ENCODE results near the gene UNC5A. TPM values are rescaled to one million over a fixed set of nuclear protein-coding genes. Genes with fewer than 3 reads are reported as not detected.
A peak's percentile ranks its signal among the peaks of the same experiment; 100 is the strongest.

Gene UNC5A
- polyA plus RNA-seq, 1 of the 3 experiments (the other 2 are of a cell fraction) = 0.46 TPM

- POLR2A ChIA-PET = no interaction called here
- WGBS (ENCODE audit: low lambda C conversion rate) = 43% methylated on average over 3 of the region's 3 CpGs
Measured at GRCh38 chr5:176892663-176893062, 82.3 kb downstream of the UNC5A start.

DNA sequence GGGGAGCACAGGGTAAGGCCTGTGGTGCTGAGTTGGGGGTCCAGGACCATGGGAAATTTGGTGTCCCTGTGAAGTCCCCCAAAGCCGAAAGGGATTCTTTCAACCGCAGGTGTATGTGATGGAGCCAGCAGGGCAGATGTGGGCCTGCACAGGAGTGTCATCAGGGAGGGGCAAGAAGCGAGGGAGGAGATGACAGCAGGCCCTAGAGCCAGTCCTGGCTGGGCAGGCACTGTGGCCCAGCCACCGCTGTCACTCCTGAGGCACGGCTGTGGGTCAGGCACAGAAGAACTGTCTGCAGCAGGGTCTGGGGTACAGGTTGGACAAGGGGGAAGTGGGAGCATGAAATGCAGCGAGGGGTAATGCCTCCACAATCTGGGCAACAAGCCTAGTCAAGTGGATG, 83.9 kb downstream of the UNC5A start:
- H3K9ac ChIP-seq = no peak overlapping the region
- WGBS (ENCODE audit: low lambda C conversion rate) = 73% methylated on average over 5 of the region's 6 CpGs
- no peaks in the 10 kb centered on the region for H3K9me3 ChIP-seq
- H3K79me2 ChIP-seq (ENCODE audit: insufficient read depth) = no peaks in the 10 kb centered on the region
- H3K4me3 ChIP-seq (ENCODE audit: low read depth in 2 of 2, low read length in 1 of 2) = no peak overlapping the region
- no peaks in the 10 kb centered on the region for H3F3A ChIP-seq (replicated peaks; ENCODE audit: insufficient read depth)
- POLR2A ChIA-PET = no interaction called here
- TF ChIP-seq, protein P1, sequence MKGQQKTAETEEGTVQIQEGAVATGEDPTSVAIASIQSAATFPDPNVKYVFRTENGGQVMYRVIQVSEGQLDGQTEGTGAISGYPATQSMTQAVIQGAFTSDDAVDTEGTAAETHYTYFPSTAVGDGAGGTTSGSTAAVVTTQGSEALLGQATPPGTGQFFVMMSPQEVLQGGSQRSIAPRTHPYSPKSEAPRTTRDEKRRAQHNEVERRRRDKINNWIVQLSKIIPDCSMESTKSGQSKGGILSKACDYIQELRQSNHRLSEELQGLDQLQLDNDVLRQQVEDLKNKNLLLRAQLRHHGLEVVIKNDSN (IDR thresholded peaks at IDR 0.05; ENCODE audit: borderline replicate concordance, low read depth) = no peak
- TF ChIP-seq RXRA (IDR thresholded peaks at IDR 0.05; ENCODE audit: borderline replicate concordance, low read depth) = no peak
- no peak for TF ChIP-seq RCOR1 (IDR thresholded peaks at IDR 0.05; ENCODE audit: low read length)
- TF ChIP-seq EZH2phosphoT487 (IDR thresholded peaks at IDR 0.05; ENCODE audit: borderline replicate concordance, low read depth) = no peak
- no peak for TF ChIP-seq FOSL2 (IDR thresholded peaks at IDR 0.05; ENCODE audit: borderline replicate concordance, low read depth)
- TF ChIP-seq POLR2AphosphoS5 (IDR thresholded peaks at IDR 0.05; ENCODE audit: low read depth, low read length) = no peak
- TF ChIP-seq FOXJ3 (CRISPR knock-in tag; IDR thresholded peaks at IDR 0.05) = no peak
- no peak for TF ChIP-seq MEF2A (IDR thresholded peaks at IDR 0.05; ENCODE audit: borderline replicate concordance, low read depth)
- no peak for TF ChIP-seq RFX5 (IDR thresholded peaks at IDR 0.05; ENCODE audit: low read length)
- no peaks in the 10 kb centered on the region for H3K36me3 ChIP-seq (replicated peaks in 1 of 2; ENCODE audit: control insufficient read depth in 1 of 2, insufficient read depth in 2 of 2, low read length in 1 of 2)
- H4K20me1 ChIP-seq (ENCODE audit: insufficient read depth) = no peaks in the 10 kb centered on the region
- H3K27ac ChIP-seq (ENCODE audit: low read depth in 2 of 2, low read length in 1 of 2) = no peak overlapping the region
- no peak for DNase-seq
- no peak overlapping the region for H2AFZ ChIP-seq (ENCODE audit: low read depth)
- no peaks in the 10 kb centered on the region for H3K9me2 ChIP-seq
- no peak overlapping the region for H3K4me2 ChIP-seq
- H3K4me1 ChIP-seq (ENCODE audit: control insufficient read depth in 1 of 2, insufficient read depth in 2 of 2, low read depth in 1 of 2, low read length in 1 of 2) = peaks cover 0 to 7% of the 10 kb centered on the region in 2 experiments; a peak in 1 of 4 replicates
- CTCF ChIA-PET = no interaction called here
- H3K27me3 ChIP-seq (ENCODE audit: insufficient read depth) = peaks cover 6% of the 10 kb centered on the region; the same call in 1 of the 2 replicates

More at GRCh38 chr5:176892663-176893062, 82.3 kb downstream of the UNC5A start:
- Histone ChIP-seq H3K27me3 (ENCODE audit: insufficient read depth) (peaks cover 6% of the 10 kb centered on the region; the same call in 1 of the 2 replicates), H3K9ac (no peak overlapping the region), H4K20me1 (ENCODE audit: insufficient read depth) (no peaks in the 10 kb centered on the region), H3K36me3 (replicated peaks in 1 of 2; ENCODE audit: control insufficient read depth in 1 of 2, insufficient read depth in 2 of 2, low read length in 1 of 2) (no peaks in the 10 kb centered on the region), H2AFZ (ENCODE audit: low read depth) (no peak overlapping the region), H3K9me3 (no peaks in the 10 kb centered on the region), H3K27ac (ENCODE audit: low read depth in 2 of 2, low read length in 1 of 2) (no peak overlapping the region), H3K4me2 (no peak overlapping the region), H3K4me3 (ENCODE audit: low read depth in 2 of 2, low read length in 1 of 2) (no peak overlapping the region), H3K9me2 (no peaks in the 10 kb centered on the region), H3K79me2 (ENCODE audit: insufficient read depth) (no peaks in the 10 kb centered on the region), H3K4me1 (ENCODE audit: control insufficient read depth in 1 of 2, insufficient read depth in 2 of 2, low read depth in 1 of 2, low read length in 1 of 2) (peaks cover 0 to 7% of the 10 kb centered on the region in 2 experiments; a peak in 1 of 4 replicates), H3F3A (replicated peaks; ENCODE audit: insufficient read depth) (no peaks in the 10 kb centered on the region)
- peak; percentile 45 for DNase-seq
- no peak for TF ChIP-seq ELF1 (IDR thresholded peaks at IDR 0.05)
- TF ChIP-seq RAD21 (IDR thresholded peaks at IDR 0.05; ENCODE audit: low read length) = peak; percentile 1; the same call in 1 of the 2 replicates
- no peak for TF ChIP-seq TEAD4 (IDR thresholded peaks at IDR 0.05; ENCODE audit: borderline replicate concordance, insufficient read depth)
- CTCF ChIA-PET = interaction anchor here (0.9 to 1.1 kb wide), 3 partner anchors 9 to 81 kb away, joined by 3 to 4 read pairs (median 4); no protein-coding TSS in a partner anchor

- Histone ChIP-seq H3K4me2 (no peak overlapping the region), H3K27ac (ENCODE audit: low read depth in 2 of 2, low read length in 1 of 2) (no peak overlapping the region), H4K20me1 (ENCODE audit: insufficient read depth) (no peaks in the 10 kb centered on the region), H3K36me3 (replicated peaks in 1 of 2; ENCODE audit: control insufficient read depth in 1 of 2, insufficient read depth in 2 of 2, low read length in 1 of 2) (peaks cover 0 to 2% of the 10 kb centered on the region in 2 experiments), H3F3A (replicated peaks; ENCODE audit: insufficient read depth) (no peaks in the 10 kb centered on the region), H3K4me3 (ENCODE audit: low read depth in 2 of 2, low read length in 1 of 2) (no peak overlapping the region), H3K9me3 (no peaks in the 10 kb centered on the region), H3K9ac (no peak overlapping the region), H3K79me2 (ENCODE audit: insufficient read depth) (no peaks in the 10 kb centered on the region), H3K27me3 (ENCODE audit: insufficient read depth) (peaks cover 6% of the 10 kb centered on the region; the same call in 1 of the 2 replicates), H3K9me2 (no peaks in the 10 kb centered on the region), H3K4me1 (ENCODE audit: control insufficient read depth in 1 of 2, insufficient read depth in 2 of 2, low read depth in 1 of 2, low read length in 1 of 2) (peaks cover 0 to 15% of the 10 kb centered on the region in 2 experiments; a peak in 1 of 4 replicates), H2AFZ (ENCODE audit: low read depth) (no peak overlapping the region)
- CTCF ChIA-PET = interaction anchor here (1.0 to 1.3 kb wide), 2 partner anchors 14 to 235 kb away, joined by 3 to 4 read pairs; no protein-coding TSS in a partner anchor
- DNase-seq = no peak
- POLR2A ChIA-PET = no interaction called here
- WGBS (ENCODE audit: low lambda C conversion rate) = 77% methylated on average over 2 of the region's 4 CpGs
- TF ChIP-seq FOXJ3 (CRISPR knock-in tag; IDR thresholded peaks at IDR 0.05) = no peak
- TF ChIP-seq FOSL2 (IDR thresholded peaks at IDR 0.05; ENCODE audit: borderline replicate concordance, low read depth) = no peak
- no peak for TF ChIP-seq MEF2A (IDR thresholded peaks at IDR 0.05; ENCODE audit: borderline replicate concordance, low read depth)
- no peak for TF ChIP-seq RCOR1 (IDR thresholded peaks at IDR 0.05; ENCODE audit: low read length)
- TF ChIP-seq CTCF (IDR thresholded peaks at IDR 0.05) = no peak
- TF ChIP-seq TEAD4 (IDR thresholded peaks at IDR 0.05; ENCODE audit: borderline replicate concordance, insufficient read depth) = no peak
- TF ChIP-seq TAF1 (IDR thresholded peaks at IDR 0.05; ENCODE audit: borderline replicate concordance, low read depth, low read length) = no peak
- TF ChIP-seq SIN3A (IDR thresholded peaks at IDR 0.05; ENCODE audit: borderline replicate concordance, low read depth, low read length) = no peak
- no peak for TF ChIP-seq GATA2 (CRISPR knock-in tag; IDR thresholded peaks at IDR 0.05)
- TF ChIP-seq NRF1 (IDR thresholded peaks at IDR 0.05; ENCODE audit: low read depth, low read length) = no peak
- TF ChIP-seq, protein P2, sequence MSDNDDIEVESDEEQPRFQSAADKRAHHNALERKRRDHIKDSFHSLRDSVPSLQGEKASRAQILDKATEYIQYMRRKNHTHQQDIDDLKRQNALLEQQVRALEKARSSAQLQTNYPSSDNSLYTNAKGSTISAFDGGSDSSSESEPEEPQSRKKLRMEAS (IDR thresholded peaks at IDR 0.05; ENCODE audit: low read depth) = no peak
- TF ChIP-seq EZH2phosphoT487 (IDR thresholded peaks at IDR 0.05; ENCODE audit: borderline replicate concordance, low read depth) = no peak
- no peak for TF ChIP-seq EP300 (IDR thresholded peaks at IDR 0.05; ENCODE audit: borderline replicate concordance in 1 of 2, low read depth in 1 of 2, low read length in 1 of 2)
Measured at GRCh38 chr5:176895831-176896230, 85.5 kb downstream of the UNC5A start.
